TTC549 (cell line): ENCODE measurements around the gene DET1.

Source experiments
- FAIRE-seq: peaks from 2 replicates; lab custom pipeline; 2012; peaks lifted over from hg19 to GRCh38; lab: Jason Lieb, UNC

Gene DET1

DNA sequence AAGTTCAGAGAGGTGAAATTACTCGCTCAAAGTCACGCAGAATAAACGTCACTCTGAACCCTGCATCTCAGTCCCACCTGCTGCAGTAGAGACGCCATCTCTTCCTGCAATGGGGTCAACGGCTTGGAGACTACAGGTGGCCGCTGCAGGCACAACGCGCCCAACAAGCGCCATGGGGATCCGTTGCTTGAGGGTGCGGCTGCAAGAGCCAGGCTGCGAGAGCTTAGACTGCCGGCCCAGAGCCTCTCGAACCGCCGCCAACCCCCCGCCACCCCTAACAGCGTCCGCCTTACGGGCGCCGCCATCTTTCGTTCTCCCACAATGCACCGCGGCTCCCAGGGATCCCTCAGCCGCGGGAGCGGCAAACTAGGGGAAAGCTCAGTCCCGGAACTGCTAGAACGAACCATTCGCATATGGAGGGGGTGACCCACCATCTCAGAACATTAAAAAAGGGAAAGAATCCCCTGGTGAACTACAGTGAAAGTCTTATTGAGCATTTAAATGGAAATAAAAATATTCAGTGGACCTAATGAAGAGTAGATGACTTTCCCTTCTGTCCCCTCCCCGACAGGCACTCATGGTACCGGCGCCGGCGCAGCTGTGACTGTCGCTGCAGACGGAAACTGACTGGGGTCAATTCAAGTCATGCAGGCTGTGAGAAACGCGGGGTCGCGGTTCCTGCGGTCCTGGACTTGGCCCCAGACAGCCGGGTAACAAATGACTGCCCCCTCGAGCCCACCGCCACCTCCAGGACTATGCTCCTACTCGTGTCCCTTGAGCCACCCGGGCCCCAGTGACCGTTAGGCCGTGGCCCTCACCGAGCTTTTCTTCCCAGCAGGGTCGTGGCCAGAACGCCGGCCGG is 79.2 kb downstream of the DET1 start, which contains the start of the genes MRPL46 and MRPS11:
Gene MRPL46 (minus strand): TSS at position 316 of the 862 bp plus-strand sequence. CDS start 11 bp downstream, at position 305.
Gene MRPS11 (plus strand): TSS at position 636 of the 862 bp plus-strand sequence. CDS start 10 bp downstream, at position 646.
- FAIRE-seq, result no peak

DNA sequence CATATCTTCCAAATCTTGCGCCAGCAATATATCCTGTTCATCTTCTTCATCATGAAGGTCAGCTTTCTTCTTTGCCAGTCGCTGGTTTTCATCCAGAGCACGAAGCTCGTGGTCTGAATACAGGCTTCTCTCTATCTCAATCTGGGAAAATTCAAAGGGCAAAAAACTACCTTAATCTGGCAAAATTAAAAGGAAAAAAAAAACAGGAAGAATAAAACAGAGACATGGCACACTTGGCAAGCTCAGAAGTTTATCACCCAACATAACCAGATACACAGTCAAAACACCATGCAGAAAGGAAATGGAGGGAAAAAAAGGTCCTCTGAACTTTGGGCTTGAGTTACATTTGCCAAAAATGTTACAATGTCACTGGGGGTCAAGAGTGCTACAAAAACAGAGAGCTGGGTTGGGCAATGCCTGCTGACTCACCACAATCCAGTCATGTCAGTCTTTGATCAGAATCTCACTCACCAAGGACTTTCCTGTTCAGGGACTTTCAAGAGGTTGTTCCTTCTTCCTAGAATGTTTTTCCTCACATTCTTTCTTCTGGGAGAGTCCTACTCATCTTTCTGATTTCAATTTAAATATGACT is 80.8 kb downstream of the DET1 start:
- FAIRE-seq, result no peak

GRCh38 chr15:88463870-88464532 is 82.5 kb downstream of the DET1 start:
- FAIRE-seq, result no peak
